GM19395 (cell line): ENCODE data around the gene OTUD5.
A peak's percentile ranks its signal among the peaks of the same experiment; 100 is the strongest.

Experiments used
- ATAC-seq: cut with Tn5 transposase; IDR thresholded peaks from one replicate; pipeline ENCODE4 v1.9.1; 2021; ENCODE audit warnings: mild to moderate bottlenecking, moderate library complexity; ENCODE audit not compliant: unreplicated experiment

The OTUD5 gene

GRCh38 chrX:48938721-48939425 is 18.5 kb downstream of the OTUD5 start:
- ATAC-seq = peak; percentile 61

- ATAC-seq = peak; percentile 55
Observed at GRCh38 chrX:48937054-48937907, 20.1 kb downstream of the OTUD5 start.

GRCh38 chrX:48936429-48937053 is 20.9 kb downstream of the OTUD5 start:
- no peak for ATAC-seq

- ATAC-seq = no peak
Observed at GRCh38 chrX:48935301-48935670, 22.1 kb downstream of the OTUD5 start.

- ATAC-seq = no peak
Observed at GRCh38 chrX:48934581-48935300, 22.7 kb downstream of the OTUD5 start.

- no peak for ATAC-seq
Observed at GRCh38 chrX:48933757-48934156, 23.6 kb downstream of the OTUD5 start.

- ATAC-seq = no peak
Observed at GRCh38 chrX:48927736-48928382, 29.5 kb downstream of the OTUD5 start.

- ATAC-seq = no peak
Observed at GRCh38 chrX:48927123-48927522, 30.3 kb downstream of the OTUD5 start.

- no peak for ATAC-seq
Observed at GRCh38 chrX:48924270-48924669, 33.1 kb downstream of the OTUD5 start.

GRCh38 chrX:48923771-48924170 is 33.6 kb downstream of the OTUD5 start:
- no peak for ATAC-seq

GRCh38 chrX:48920718-48921104 is 36.7 kb downstream of the OTUD5 start:
- ATAC-seq = no peak

GRCh38 chrX:48919947-48920717 is 37.3 kb downstream of the OTUD5 start:
- no peak for ATAC-seq

- ATAC-seq = no peak
Observed at GRCh38 chrX:48919360-48919841, 38.0 kb downstream of the OTUD5 start.

- peak; percentile 70 for ATAC-seq
Observed at GRCh38 chrX:48918643-48919340, 38.6 kb downstream of the OTUD5 start, which contains the start of gene PIM2. PIM2 (minus strand) TSS chrX:48919024; CDS start chrX:48918834, 190 bp downstream.

- no peak for ATAC-seq
Observed at GRCh38 chrX:48918301-48918642, 39.1 kb downstream of the OTUD5 start.

- peak; percentile 57 for ATAC-seq
Observed at GRCh38 chrX:48917139-48918001, 40.0 kb downstream of the OTUD5 start.

- ATAC-seq = no peak
Observed at GRCh38 chrX:48914593-48915493, 42.6 kb downstream of the OTUD5 start.
